Measurements from ENCODE around the gene PFDN4. TPM values are rescaled to one million over a fixed set of nuclear protein-coding genes. Genes with fewer than 3 reads are reported as not detected.

PFDN4 gene
- total RNA-seq, 2 experiments from 2014 or later = 17.5 to 17.7 TPM

- peaks cover 4% of the 10 kb centered on the region for H3K9me3 Mint-ChIP-seq
- H3K27ac Mint-ChIP-seq = no peak overlapping the region
- H3K4me3 Mint-ChIP-seq = no peak overlapping the region
- Histone ChIP-seq H3K4me3 (ENCODE audit: low read length) (no peak overlapping the region), H3K4me1 (ENCODE audit: insufficient read depth, low read length) (no peaks in the 10 kb centered on the region), H3K27me3 (ENCODE audit: control insufficient read depth in 1 of 2, insufficient read depth in 2 of 2, low read length in 2 of 2) (peaks cover 0 to 10% of the 10 kb centered on the region in 2 experiments), H3K36me3 (ENCODE audit: insufficient read depth, low read length) (no peaks in the 10 kb centered on the region), H3K27ac (ENCODE audit: low read depth in 1 of 2, low read length in 2 of 2) (no peak overlapping the region), H3K9me3 (ENCODE audit: control insufficient read depth in 1 of 2, insufficient read depth in 1 of 2, low read length in 2 of 2) (no peaks in the 10 kb centered on the region)
- H3K4me1 Mint-ChIP-seq (ENCODE audit: low read depth) = no peaks in the 10 kb centered on the region
- POLR2A ChIA-PET = no interaction called here
- no peaks in the 10 kb centered on the region for H3K36me3 Mint-ChIP-seq (ENCODE audit: low read depth)
- intact Hi-C loops (cut with DNase I, micrococcal nuclease) = no loop called here
- peaks cover 17% of the 10 kb centered on the region for H3K27me3 Mint-ChIP-seq
- no peak for DNase-seq
- no peak for TF ChIP-seq CTCF (IDR thresholded peaks at IDR 0.05)
- CTCF ChIA-PET = no interaction called here
- ATAC-seq (ENCODE audit: poor library complexity) = no peak
Observed at GRCh38 chr20:54231036-54231435, 23.1 kb downstream of the PFDN4 start.

- Mint-ChIP-seq H3K27me3 (peaks cover 51% of the 10 kb centered on the region), H3K4me1 (ENCODE audit: low read depth) (no peaks in the 10 kb centered on the region), H3K27ac (no peak overlapping the region), H3K9me3 (peaks cover 2% of the 10 kb centered on the region), H3K4me3 (no peak overlapping the region), H3K36me3 (ENCODE audit: low read depth) (no peaks in the 10 kb centered on the region)
- TF ChIP-seq CTCF (IDR thresholded peaks at IDR 0.05) = no peak
- CTCF ChIA-PET = no interaction called here
- no peak overlapping the region for H3K27ac ChIP-seq (ENCODE audit: low read depth in 1 of 2, low read length in 2 of 2)
- H3K27me3 ChIP-seq (ENCODE audit: control insufficient read depth in 1 of 2, insufficient read depth in 2 of 2, low read length in 2 of 2) = peaks cover 0 to 16% of the 10 kb centered on the region in 2 experiments
- H3K9me3 ChIP-seq (ENCODE audit: control insufficient read depth in 1 of 2, insufficient read depth in 1 of 2, low read length in 2 of 2) = no peaks in the 10 kb centered on the region
- H3K4me1 ChIP-seq (ENCODE audit: insufficient read depth, low read length) = no peaks in the 10 kb centered on the region
- ATAC-seq (ENCODE audit: poor library complexity) = no peak
- intact Hi-C loops (cut with DNase I, micrococcal nuclease) = no loop called here
- no peak for DNase-seq
- H3K36me3 ChIP-seq (ENCODE audit: insufficient read depth, low read length) = no peaks in the 10 kb centered on the region
- POLR2A ChIA-PET = no interaction called here
- H3K4me3 ChIP-seq (ENCODE audit: low read length) = no peak overlapping the region
Observed at GRCh38 chr20:54234991-54235390, 27.1 kb downstream of the PFDN4 start.

- Mint-ChIP-seq H3K36me3 (ENCODE audit: low read depth) (no peaks in the 10 kb centered on the region), H3K4me3 (no peak overlapping the region), H3K9me3 (peaks cover 2% of the 10 kb centered on the region), H3K27ac (no peak overlapping the region), H3K4me1 (ENCODE audit: low read depth) (no peaks in the 10 kb centered on the region), H3K27me3 (peaks cover 48% of the 10 kb centered on the region)
- Histone ChIP-seq H3K9me3 (ENCODE audit: control insufficient read depth in 1 of 2, insufficient read depth in 1 of 2, low read length in 2 of 2) (no peaks in the 10 kb centered on the region), H3K4me1 (ENCODE audit: insufficient read depth, low read length) (no peaks in the 10 kb centered on the region), H3K27me3 (ENCODE audit: control insufficient read depth in 1 of 2, insufficient read depth in 2 of 2, low read length in 2 of 2) (peaks cover 0 to 16% of the 10 kb centered on the region in 2 experiments), H3K27ac (ENCODE audit: low read depth in 1 of 2, low read length in 2 of 2) (no peak overlapping the region), H3K4me3 (ENCODE audit: low read length) (no peak overlapping the region), H3K36me3 (ENCODE audit: insufficient read depth, low read length) (no peaks in the 10 kb centered on the region)
- ATAC-seq (ENCODE audit: poor library complexity) (no peak), DNase-seq (no peak)
- ChIA-PET CTCF (no interaction called here), POLR2A (no interaction called here)
- intact Hi-C loops (cut with DNase I, micrococcal nuclease) = no loop called here
- no peak for TF ChIP-seq CTCF (IDR thresholded peaks at IDR 0.05)
Observed at GRCh38 chr20:54237116-54237943, 29.4 kb downstream of the PFDN4 start.

Measured in CD4-positive, alpha-beta T cell (primary cell).